HS-27A (cell line): ENCODE data around the gene FAM53B.

Source experiments
- DNase-seq: peaks from one replicate; pipeline ENCODE4 v3.0.0-alpha.2; 2012; ENCODE audit warnings: low read depth, missing footprints

The FAM53B gene

DNA sequence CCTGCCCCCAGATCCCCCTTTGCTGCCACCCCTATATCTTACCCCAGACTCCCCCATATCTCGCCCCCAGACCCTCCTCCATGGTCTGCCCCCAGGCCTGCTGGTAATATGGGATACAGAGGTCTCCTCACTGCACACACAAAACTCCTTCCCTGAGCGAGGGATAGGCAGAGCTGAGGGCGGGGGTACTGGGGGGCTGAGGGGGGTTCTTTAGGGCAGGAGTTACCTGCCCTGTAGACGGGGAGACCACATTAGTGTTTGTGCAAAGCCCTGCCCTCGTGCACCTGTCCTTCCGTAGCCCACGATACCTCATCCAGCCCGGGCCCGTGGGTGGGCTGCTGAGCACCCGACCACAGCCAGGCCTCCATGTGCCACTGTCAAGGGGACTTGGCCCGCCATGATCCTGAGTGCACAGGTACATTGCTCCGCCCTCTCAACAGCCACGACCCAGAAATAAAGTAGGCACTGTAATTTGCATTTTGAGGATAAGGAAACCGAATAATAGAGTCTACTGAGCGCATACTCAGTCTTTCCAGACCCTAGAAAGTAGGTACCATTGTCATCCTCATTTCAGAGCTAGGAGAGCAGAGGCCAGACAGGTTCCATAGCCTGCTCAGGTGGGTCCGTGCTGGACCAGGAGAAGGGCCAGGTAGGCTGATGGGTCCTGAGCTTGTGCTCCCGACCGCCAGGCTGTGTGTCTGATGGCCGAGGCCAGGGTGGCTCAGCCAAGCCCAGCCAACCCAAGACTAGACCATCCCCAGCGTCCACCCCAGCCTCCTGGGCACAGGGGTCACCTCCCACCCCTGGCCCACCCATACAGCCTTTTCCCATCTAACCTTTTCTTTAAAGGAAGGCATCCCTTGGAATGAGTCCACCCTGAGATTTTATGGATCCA is 167.4 kb downstream of the FAM53B start:
- DNase-seq = no peak

DNA sequence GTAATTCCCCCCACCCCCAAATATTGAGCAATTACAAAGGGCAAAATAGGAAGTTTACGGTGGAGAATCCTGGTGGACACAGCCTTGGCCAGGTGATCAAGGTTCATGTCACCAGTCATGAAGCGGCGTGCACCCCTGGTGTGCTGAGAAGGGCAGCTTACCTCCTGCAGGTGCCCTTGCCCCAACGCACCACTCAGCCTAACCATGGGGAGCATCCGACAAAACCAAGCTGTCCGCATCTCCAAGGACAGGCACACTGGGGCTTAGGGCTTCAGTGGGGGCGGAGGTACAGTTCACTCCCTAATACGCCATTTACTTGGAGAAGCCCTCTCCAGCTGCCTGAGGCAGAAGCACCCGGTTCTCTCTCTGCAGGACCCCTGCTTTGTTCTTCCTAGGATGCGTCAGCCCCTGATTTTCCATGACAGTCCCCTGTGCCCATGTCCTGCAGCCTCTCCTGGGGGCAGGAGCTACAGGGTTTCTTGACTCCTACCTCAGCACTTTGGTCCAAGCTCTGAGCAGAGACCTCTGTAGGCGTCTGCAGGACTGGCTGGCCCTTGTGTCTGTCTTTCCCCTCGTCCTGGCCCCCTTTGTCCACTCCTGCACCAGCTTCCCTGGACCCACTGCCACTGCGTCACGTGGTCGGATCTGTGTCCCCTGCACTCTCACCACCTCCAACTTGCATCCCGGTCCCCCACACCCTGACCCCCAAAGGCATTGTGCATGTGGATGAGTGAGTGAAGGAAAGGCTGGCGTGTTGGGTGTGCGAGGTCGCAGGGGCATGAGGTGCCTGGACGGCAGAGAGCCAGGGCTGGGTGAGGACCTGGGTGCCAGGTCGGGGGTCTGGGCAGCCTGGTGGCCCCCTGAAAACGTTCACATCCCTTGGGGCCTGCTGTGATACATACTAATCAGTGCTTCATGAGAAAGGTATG is 168.8 kb downstream of the FAM53B start:
- no peak for DNase-seq

DNA sequence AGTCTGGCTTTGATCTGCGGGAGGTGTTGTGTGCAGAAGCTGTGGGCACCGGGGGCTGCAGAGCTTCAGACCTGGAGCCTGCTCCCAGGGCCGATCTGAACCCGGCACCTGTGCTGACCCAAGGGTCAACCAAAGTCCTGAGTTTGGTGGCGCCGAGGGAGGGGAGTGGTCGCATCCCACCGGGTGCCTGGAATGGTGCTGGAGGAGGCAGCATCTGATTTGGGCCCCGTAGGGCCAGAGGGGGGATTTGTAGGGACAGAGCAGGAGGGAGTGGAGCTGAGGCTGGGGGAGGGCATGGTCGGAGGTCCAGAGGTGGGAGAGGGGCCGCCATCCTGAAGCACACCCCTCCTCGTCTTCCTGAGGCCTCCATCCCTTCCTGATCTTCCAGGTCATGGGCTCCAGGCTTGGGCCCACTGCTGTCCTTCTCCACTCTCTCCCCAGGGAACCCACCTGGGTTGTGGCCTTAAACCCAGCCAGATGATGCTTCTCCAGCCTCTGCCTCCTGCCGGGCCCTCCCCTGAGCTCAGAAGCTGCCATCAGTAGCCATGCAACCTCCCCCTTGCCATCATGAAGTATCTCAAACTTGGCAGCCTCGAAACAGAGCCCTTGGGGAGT is 169.6 kb downstream of the FAM53B start:
- no peak for DNase-seq

DNA sequence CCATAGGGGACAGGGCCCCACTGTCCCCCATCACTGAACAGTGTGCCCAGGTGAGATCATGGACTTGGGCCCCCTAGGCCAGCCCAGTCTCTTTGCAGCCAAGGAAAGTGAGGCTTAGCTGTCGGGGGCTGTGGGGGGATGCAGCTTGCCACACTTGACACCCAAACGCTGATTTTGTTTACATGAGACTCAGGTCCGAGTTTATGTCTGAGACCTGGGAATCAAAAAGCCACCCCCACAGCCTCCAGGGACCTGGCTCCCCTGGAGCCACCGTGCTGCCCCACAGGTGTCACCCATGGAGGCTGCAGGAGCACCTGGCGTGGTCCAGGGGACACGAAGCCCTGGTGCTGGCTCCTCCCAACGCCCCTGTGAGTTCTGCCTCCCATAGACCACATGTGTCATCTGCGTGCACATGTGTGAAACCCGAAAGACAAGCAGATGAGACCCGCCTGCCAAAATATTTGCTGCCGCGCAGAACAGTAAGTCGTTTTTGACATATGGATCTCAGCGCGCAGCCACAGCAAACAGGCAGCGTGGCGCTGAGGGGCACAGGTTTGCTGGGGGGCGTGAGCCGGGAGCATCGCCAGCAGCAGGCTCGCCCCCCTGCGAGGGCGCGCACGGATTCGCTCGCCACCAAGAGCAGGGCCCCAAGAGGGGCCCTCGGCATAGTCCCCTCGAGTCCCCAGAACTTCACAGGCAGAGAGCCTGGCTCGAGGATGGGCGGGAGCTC is 170.3 kb downstream of the FAM53B start:
- DNase-seq = no peak

DNA sequence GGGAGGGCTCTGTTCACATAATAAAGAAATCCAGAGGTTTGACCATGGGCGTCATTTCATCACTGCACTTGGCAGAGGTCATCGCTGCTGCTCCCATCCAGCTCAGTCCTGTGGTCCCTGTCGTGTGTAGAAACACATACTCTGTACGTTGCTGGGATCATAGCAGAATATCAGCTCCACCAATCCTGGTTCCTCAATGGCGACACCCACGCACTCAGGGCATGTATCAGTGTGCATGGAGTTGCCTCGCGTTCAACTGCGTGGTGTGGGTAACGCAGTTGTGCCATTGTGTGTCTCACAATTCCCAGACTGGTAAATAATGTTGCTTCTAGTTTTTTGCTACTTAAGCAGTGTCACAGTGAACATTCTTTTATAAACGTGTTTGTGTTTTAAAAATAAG is 171.4 kb downstream of the FAM53B start:
- no peak for DNase-seq

DNA sequence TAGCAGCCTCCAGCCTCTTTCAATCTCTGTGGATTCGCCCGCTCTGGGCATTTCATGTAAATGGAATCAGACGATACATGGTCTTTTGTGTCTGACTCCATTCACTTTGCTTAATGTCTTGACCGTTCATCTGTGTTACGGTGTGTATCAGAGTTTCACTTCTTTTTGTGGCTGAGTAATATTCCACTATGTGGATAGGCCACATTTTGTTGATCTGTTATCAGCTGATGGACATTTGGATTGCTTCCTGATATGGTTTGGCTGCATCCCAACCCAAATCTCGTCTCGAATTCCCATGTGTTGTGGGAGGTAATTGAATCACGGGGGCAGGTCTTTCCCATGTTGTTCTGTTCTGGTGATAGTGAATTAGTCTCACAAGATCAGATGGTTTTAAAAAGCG is 173.5 kb downstream of the FAM53B start:
- DNase-seq = no peak

DNA sequence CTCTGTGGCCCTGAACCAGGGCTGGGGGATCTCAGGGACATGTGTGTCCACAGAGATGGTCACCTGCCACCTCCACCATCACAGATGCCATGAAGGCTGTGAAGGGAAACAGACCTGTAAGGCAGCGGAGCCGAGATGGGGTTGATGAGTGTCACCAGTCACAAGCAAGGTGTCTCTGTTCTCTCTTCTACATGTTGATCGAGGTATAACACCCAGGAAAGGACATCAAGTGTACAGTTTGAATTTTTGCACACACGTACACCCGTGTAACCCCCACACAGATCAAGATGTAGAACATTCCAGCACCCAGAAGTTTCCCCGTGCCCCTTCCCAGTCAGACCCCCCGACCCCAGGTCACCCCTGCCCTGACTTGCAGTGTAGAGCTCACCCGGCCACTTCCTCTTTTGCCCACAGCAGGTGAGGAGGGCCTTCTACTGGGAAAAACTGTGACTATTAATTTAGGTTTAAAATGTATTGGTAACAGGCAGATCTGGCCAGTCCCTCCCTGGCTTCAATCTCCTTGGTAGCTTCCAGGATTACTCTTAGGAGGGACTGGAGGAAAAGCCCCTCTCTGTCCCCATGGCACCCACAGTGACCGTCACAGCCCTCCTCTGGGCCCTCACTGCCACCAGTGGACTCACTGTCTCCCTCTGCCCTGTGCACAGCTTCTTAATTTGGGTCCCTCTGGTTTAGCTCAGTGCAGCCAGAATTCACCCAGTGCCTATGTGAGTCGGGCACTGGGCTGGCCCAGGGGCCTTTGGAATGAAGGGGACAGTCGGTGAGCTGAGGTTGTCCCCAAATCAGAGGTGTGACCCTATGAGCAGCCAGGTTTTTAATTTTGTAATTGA is 174.3 kb downstream of the FAM53B start:
- DNase-seq = no peak
